ENCODE results near the gene RNASEH2A. TPM values are rescaled to one million over a fixed set of nuclear protein-coding genes. Genes with fewer than 3 reads are reported as not detected.

RNASEH2A gene
- polyA plus RNA-seq, 1 of the 3 experiments (the other 2 are of a cell fraction): 48.1 TPM

DNA sequence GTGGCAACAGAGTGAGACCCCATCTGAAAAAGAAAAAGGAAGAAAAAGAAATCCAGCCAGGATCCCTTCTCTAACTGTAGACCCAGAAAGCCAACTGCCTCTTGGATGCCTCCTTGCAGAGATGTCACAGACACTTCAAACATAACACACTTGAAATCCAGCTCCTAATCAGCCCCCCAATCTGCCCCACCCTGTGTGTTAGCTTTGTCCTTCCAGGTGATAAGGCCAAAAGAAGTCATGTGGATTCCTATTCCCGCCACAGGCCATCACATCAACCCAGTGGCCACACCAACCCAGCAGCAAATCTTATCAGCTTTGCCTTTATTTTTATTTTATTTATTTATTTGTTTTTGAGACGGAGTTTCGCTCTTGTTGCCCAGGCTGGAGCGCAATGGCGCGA is 46.7 kb upstream of the RNASEH2A start (continued):
- TF ChIP-seq, protein P1, sequence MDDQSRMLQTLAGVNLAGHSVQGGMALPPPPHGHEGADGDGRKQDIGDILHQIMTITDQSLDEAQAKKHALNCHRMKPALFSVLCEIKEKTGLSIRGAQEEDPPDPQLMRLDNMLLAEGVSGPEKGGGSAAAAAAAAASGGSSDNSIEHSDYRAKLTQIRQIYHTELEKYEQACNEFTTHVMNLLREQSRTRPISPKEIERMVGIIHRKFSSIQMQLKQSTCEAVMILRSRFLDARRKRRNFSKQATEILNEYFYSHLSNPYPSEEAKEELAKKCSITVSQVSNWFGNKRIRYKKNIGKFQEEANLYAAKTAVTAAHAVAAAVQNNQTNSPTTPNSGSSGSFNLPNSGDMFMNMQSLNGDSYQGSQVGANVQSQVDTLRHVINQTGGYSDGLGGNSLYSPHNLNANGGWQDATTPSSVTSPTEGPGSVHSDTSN (IDR thresholded peaks at IDR 0.05): no peak
- TF ChIP-seq FOSL2 (IDR thresholded peaks at IDR 0.05; ENCODE audit: borderline replicate concordance, low read depth) (no peak), NFIC (IDR thresholded peaks at IDR 0.05; ENCODE audit: borderline replicate concordance) (no peak), CHD2 (IDR thresholded peaks at IDR 0.05; ENCODE audit: low read length, partially characterized antibody) (no peak)

DNA sequence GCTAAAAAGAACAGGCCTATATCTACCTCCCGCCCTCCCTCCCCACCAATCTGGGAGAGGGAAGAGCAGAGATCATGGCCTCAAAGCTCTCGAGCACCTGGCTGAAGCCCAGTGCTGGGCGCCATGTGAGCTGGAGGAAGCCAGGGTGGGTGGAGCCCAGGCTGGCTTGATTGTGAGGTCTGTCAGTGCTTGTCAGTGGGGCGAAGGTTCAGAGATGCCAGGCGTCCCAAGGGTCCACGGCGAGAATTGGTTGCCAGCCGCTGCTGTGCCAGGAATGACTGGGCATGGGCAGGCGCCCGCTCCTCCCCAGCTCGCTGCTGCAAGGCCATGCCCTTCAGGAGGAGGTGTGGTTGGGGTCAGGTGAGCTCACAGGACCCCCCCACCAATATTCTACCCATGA is 43.3 kb upstream of the RNASEH2A start:
- POLR2A ChIA-PET: no interaction called here
- CTCF ChIA-PET: interaction anchor here (2.9 to 17.5 kb wide), 5 partner anchors 11 to 85 kb away, joined by 17 to 321 read pairs (median 55); partner anchors contain the start of genes BEST2, GET3, HOOK2 and JUNB

DNA sequence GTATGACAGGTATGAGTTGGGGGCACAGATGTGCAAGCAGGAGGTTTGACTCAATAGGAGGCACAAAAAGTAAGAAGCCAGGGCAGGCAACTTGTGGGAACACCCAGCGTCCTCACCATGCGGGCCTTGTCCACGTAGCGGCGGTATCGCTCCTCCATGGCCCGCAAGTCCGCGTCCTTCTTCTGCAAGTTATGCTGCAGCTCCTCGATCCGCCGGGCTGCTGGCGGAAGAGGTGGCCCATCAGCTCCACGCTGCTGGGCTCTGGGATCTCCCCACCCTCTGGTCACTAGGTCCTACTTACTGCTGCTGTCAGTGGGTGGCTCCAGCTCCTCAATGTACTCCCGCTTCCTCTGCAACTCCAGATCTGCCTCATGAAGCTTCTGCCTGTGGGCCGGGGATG is 41.7 kb upstream of the RNASEH2A start:
- Histone ChIP-seq H3K9ac (no peak overlapping the region), H3K9me3 (no peaks in the 10 kb centered on the region), H3K79me2 (ENCODE audit: insufficient read depth) (no peaks in the 10 kb centered on the region), H3K4me2 (no peak overlapping the region), H3K36me3 (replicated peaks in 1 of 2; ENCODE audit: control insufficient read depth in 1 of 2, insufficient read depth in 2 of 2, low read length in 1 of 2) (peaks cover 4 to 11% of the 10 kb centered on the region in 2 experiments), H3F3A (replicated peaks; ENCODE audit: insufficient read depth) (peaks cover 5% of the 10 kb centered on the region), H2AFZ (ENCODE audit: low read depth) (no peak overlapping the region), H3K4me3 (ENCODE audit: low read depth in 2 of 2, low read length in 1 of 2) (no peak overlapping the region), H4K20me1 (ENCODE audit: insufficient read depth) (no peaks in the 10 kb centered on the region), H3K4me1 (ENCODE audit: control insufficient read depth in 1 of 2, insufficient read depth in 2 of 2, low read depth in 1 of 2, low read length in 1 of 2) (no peaks in the 10 kb centered on the region), H3K9me2 (no peaks in the 10 kb centered on the region), H3K27me3 (ENCODE audit: insufficient read depth) (no peaks in the 10 kb centered on the region), H3K27ac (ENCODE audit: low read depth in 2 of 2, low read length in 1 of 2) (no peak overlapping the region)
- ChIA-PET POLR2A (no interaction called here), CTCF (interaction anchor here (4.3 to 17.5 kb wide), 4 partner anchors 13 to 32 kb away, joined by 16 to 321 read pairs (median 156); partner anchors contain the start of genes BEST2, GET3, JUNB and PRDX2)
- TF ChIP-seq MXI1 (IDR thresholded peaks at IDR 0.05; ENCODE audit: low read depth, low read length): no peak
- no peak for TF ChIP-seq TAF1 (IDR thresholded peaks at IDR 0.05; ENCODE audit: borderline replicate concordance, low read depth, low read length)
- TF ChIP-seq, protein P2, sequence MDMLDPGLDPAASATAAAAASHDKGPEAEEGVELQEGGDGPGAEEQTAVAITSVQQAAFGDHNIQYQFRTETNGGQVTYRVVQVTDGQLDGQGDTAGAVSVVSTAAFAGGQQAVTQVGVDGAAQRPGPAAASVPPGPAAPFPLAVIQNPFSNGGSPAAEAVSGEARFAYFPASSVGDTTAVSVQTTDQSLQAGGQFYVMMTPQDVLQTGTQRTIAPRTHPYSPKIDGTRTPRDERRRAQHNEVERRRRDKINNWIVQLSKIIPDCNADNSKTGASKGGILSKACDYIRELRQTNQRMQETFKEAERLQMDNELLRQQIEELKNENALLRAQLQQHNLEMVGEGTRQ (IDR thresholded peaks at IDR 0.05; ENCODE audit: borderline replicate concordance, low read depth, low read length): no peak
- no peak for TF ChIP-seq RAD21 (IDR thresholded peaks at IDR 0.05; ENCODE audit: low read length)
- TF ChIP-seq EZH2phosphoT487 (IDR thresholded peaks at IDR 0.05; ENCODE audit: borderline replicate concordance, low read depth): no peak
- TF ChIP-seq EP300 (IDR thresholded peaks at IDR 0.05; ENCODE audit: borderline replicate concordance in 1 of 2, low read depth in 1 of 2, low read length in 1 of 2): no peak
- TF ChIP-seq, protein P3, sequence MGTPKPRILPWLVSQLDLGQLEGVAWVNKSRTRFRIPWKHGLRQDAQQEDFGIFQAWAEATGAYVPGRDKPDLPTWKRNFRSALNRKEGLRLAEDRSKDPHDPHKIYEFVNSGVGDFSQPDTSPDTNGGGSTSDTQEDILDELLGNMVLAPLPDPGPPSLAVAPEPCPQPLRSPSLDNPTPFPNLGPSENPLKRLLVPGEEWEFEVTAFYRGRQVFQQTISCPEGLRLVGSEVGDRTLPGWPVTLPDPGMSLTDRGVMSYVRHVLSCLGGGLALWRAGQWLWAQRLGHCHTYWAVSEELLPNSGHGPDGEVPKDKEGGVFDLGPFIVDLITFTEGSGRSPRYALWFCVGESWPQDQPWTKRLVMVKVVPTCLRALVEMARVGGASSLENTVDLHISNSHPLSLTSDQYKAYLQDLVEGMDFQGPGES (IDR thresholded peaks at IDR 0.05; ENCODE audit: low read depth, low read length): no peak
- no peak for TF ChIP-seq RFX5 (IDR thresholded peaks at IDR 0.05; ENCODE audit: low read length)
- no peak for TF ChIP-seq SMC3 (IDR thresholded peaks at IDR 0.05; ENCODE audit: low read depth, low read length)
- TF ChIP-seq MEF2A (IDR thresholded peaks at IDR 0.05; ENCODE audit: borderline replicate concordance, low read depth): no peak
- TF ChIP-seq, protein P4, sequence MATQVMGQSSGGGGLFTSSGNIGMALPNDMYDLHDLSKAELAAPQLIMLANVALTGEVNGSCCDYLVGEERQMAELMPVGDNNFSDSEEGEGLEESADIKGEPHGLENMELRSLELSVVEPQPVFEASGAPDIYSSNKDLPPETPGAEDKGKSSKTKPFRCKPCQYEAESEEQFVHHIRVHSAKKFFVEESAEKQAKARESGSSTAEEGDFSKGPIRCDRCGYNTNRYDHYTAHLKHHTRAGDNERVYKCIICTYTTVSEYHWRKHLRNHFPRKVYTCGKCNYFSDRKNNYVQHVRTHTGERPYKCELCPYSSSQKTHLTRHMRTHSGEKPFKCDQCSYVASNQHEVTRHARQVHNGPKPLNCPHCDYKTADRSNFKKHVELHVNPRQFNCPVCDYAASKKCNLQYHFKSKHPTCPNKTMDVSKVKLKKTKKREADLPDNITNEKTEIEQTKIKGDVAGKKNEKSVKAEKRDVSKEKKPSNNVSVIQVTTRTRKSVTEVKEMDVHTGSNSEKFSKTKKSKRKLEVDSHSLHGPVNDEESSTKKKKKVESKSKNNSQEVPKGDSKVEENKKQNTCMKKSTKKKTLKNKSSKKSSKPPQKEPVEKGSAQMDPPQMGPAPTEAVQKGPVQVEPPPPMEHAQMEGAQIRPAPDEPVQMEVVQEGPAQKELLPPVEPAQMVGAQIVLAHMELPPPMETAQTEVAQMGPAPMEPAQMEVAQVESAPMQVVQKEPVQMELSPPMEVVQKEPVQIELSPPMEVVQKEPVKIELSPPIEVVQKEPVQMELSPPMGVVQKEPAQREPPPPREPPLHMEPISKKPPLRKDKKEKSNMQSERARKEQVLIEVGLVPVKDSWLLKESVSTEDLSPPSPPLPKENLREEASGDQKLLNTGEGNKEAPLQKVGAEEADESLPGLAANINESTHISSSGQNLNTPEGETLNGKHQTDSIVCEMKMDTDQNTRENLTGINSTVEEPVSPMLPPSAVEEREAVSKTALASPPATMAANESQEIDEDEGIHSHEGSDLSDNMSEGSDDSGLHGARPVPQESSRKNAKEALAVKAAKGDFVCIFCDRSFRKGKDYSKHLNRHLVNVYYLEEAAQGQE (IDR thresholded peaks at IDR 0.05; ENCODE audit: low read depth, low read length): no peak
- TF ChIP-seq FOXJ3 (CRISPR knock-in tag; IDR thresholded peaks at IDR 0.05): no peak
- WGBS (ENCODE audit: low lambda C conversion rate): 94% methylated on average over 5 of the region's 16 CpGs
- no peak for DNase-seq

More for the DNA sequence above, 43.3 kb upstream of the RNASEH2A start:
- Histone ChIP-seq H3K79me2 (ENCODE audit: insufficient read depth) (no peaks in the 10 kb centered on the region), H4K20me1 (ENCODE audit: insufficient read depth) (no peaks in the 10 kb centered on the region), H3K36me3 (replicated peaks in 1 of 2; ENCODE audit: control insufficient read depth in 1 of 2, insufficient read depth in 2 of 2, low read length in 1 of 2) (peaks cover 4 to 11% of the 10 kb centered on the region in 2 experiments), H3K27ac (ENCODE audit: low read depth in 2 of 2, low read length in 1 of 2) (no peak overlapping the region), H3K4me1 (ENCODE audit: control insufficient read depth in 1 of 2, insufficient read depth in 2 of 2, low read depth in 1 of 2, low read length in 1 of 2) (no peaks in the 10 kb centered on the region; a peak in 1 of 4 replicates), H3K9me3 (no peaks in the 10 kb centered on the region), H3K4me2 (no peak overlapping the region), H2AFZ (ENCODE audit: low read depth) (no peak overlapping the region), H3K27me3 (ENCODE audit: insufficient read depth) (no peaks in the 10 kb centered on the region), H3K4me3 (ENCODE audit: low read depth in 2 of 2, low read length in 1 of 2) (no peak overlapping the region), H3K9me2 (no peaks in the 10 kb centered on the region), H3K9ac (no peak overlapping the region), H3F3A (replicated peaks; ENCODE audit: insufficient read depth) (peaks cover 11% of the 10 kb centered on the region)
- TF ChIP-seq NRF1 (IDR thresholded peaks at IDR 0.05; ENCODE audit: low read depth, low read length): no peak
- peak; percentile 11 for DNase-seq
- WGBS (ENCODE audit: low lambda C conversion rate): 97% methylated on average over 4 of the region's 11 CpGs

Measured in SK-N-SH (cell line).